BJ (cell line): ENCODE results near the gene BTBD7. TPM values are rescaled to one million over a fixed set of nuclear protein-coding genes. Genes with fewer than 3 reads are reported as not detected.

ENCODE experiments used
- CTCF ChIA-PET: fragments of 350-600 bp; formaldehyde crosslinking; extraction: SDS; loops from one replicate; lab custom pipeline; 2021; ENCODE audit warnings: antibody characterized with exemption, inconsistent platforms; lab: Yijun Ruan, JAX
- POLR2A ChIA-PET: fragments of 300-600 bp; sonication (Branson Sonifier 250); formaldehyde crosslinking; extraction: SDS; loops from one replicate; lab custom pipeline; 2021; ENCODE audit warnings: antibody characterized with exemption; lab: Charles Lee
- DNase-seq: peaks from one replicate; pipeline ENCODE4 v3.0.0-alpha.2; 2011; ENCODE audit warnings: low read depth
- H3K27me3 ChIP-seq: 2 replicates; pipeline ENCODE4 v1.6.0; 2011; ENCODE audit warnings: low read length; ENCODE audit not compliant: control insufficient read depth, insufficient read depth
- H3K36me3 ChIP-seq: 2 replicates; pipeline ENCODE4 v1.5.1; 2011; ENCODE audit warnings: low read length; ENCODE audit not compliant: control insufficient read depth, insufficient read depth
- H3K4me3 ChIP-seq: 2 replicates; pipeline ENCODE4 v1.5.1; 2011; ENCODE audit warnings: low read depth, mild to moderate bottlenecking, control low read depth, low read length
- polyA plus RNA-seq: library from polyadenylated mRNA; depleted of rRNA; stranded (reverse); fragments of >200 nt; gene quantifications from 2 replicates; pipeline ENCODE4 v1.2.3, GENCODE V29; 2011
- TF ChIP-seq, protein P1 (sequence below): IDR thresholded peaks from 2 replicates; pipeline ENCODE4 v1.5.1; 2011; ENCODE audit warnings: low read depth, mild to moderate bottlenecking, control low read depth, inconsistent platforms, low read length, moderate library complexity; ENCODE audit not compliant: insufficient read depth

The BTBD7 gene
- polyA plus RNA-seq, 1 experiment: 17.7 TPM

- CTCF ChIA-PET: interaction anchor here (1.0 kb wide), 1 partner anchor 12 kb away, joined by 3 read pairs; no protein-coding TSS in a partner anchor
- TF ChIP-seq, protein P1, sequence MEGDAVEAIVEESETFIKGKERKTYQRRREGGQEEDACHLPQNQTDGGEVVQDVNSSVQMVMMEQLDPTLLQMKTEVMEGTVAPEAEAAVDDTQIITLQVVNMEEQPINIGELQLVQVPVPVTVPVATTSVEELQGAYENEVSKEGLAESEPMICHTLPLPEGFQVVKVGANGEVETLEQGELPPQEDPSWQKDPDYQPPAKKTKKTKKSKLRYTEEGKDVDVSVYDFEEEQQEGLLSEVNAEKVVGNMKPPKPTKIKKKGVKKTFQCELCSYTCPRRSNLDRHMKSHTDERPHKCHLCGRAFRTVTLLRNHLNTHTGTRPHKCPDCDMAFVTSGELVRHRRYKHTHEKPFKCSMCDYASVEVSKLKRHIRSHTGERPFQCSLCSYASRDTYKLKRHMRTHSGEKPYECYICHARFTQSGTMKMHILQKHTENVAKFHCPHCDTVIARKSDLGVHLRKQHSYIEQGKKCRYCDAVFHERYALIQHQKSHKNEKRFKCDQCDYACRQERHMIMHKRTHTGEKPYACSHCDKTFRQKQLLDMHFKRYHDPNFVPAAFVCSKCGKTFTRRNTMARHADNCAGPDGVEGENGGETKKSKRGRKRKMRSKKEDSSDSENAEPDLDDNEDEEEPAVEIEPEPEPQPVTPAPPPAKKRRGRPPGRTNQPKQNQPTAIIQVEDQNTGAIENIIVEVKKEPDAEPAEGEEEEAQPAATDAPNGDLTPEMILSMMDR: no peak
- Histone ChIP-seq H3K4me3 (no peak overlapping the region), H3K27me3 (no peaks in the 10 kb centered on the region), H3K36me3 (no peaks in the 10 kb centered on the region; the same call in 1 of the 2 replicates)
- POLR2A ChIA-PET: no interaction called here
- DNase-seq: no peak
Measured at GRCh38 chr14:93267149-93267711, 65.6 kb downstream of the BTBD7 start.

- Histone ChIP-seq H3K36me3 (no peaks in the 10 kb centered on the region; the same call in 1 of the 2 replicates), H3K27me3 (no peaks in the 10 kb centered on the region), H3K4me3 (no peak overlapping the region)
- ChIA-PET CTCF (no interaction called here), POLR2A (no interaction called here)
- no peak for DNase-seq
- TF ChIP-seq, protein P1: no peak
Measured at GRCh38 chr14:93266127-93266526, 66.7 kb downstream of the BTBD7 start.

DNA sequence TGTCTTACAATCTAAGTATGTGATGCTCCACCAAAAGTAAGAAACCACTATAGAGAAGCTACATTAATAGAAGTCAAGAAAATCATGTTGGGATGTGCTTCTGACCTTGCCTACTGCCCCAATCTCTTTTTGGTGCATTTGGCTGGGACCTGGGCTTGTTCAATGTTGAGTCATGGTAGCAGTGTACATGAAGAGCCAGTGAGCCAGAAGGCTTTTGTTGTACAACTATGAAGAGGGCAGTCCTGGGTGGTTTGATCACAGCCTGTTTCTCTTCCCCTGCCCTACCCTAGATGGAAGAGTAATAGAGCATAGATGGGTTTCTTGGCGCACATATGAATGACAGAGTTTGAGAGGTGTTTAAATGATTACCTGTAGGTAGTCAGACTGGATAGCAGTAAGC lies 69.4 kb downstream of the BTBD7 start:
- H3K36me3 ChIP-seq: no peaks in the 10 kb centered on the region; the same call in 1 of the 2 replicates
- CTCF ChIA-PET: no interaction called here
- TF ChIP-seq, protein P1: no peak
- no peak overlapping the region for H3K4me3 ChIP-seq
- DNase-seq: no peak
- no peaks in the 10 kb centered on the region for H3K27me3 ChIP-seq
- POLR2A ChIA-PET: no interaction called here

- Histone ChIP-seq H3K36me3 (no peaks in the 10 kb centered on the region; the same call in 1 of the 2 replicates), H3K27me3 (no peaks in the 10 kb centered on the region), H3K4me3 (no peak overlapping the region)
- POLR2A ChIA-PET: no interaction called here
- CTCF ChIA-PET: no interaction called here
- DNase-seq: no peak
- TF ChIP-seq, protein P1: no peak
Measured at GRCh38 chr14:93262446-93262845, 70.4 kb downstream of the BTBD7 start.

DNA sequence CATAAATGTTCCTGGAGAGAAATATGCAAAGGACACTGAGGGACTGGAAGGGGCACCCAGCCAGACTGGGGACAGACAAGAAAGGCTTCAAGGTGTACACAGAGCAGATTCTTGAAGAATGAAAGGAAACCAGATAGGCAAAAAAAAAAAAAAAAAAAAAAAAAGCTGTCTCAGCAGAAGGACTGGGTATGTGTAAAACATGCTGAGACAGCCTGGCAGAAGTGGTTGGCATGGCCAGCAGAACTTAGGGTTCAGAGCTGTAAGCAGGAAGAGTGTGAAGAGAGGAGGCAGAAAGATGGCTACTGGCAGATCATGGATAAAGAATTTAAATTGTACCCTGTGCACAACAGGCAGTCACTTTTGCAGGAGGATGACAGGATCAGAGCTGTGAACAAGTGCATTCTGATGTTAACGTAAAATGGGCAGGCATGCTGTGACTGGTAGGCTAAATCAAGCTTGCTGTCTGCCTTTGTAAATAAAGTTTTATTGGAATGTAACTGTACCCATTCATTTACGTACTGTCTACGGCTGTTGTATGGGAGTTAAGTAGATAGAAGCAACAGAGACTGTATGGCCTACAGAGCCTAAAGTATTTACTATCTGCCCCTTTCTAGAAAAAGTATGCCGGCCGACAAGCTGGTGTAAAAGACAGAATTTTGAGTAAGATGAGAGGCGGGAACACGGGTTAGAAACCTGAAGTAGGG lies 83.6 kb downstream of the BTBD7 start:
- CTCF ChIA-PET: interaction anchor here (1.3 kb wide), 1 partner anchor 9 kb away, joined by 3 read pairs; no protein-coding TSS in a partner anchor
- POLR2A ChIA-PET: interaction anchor here (0.6 kb wide), 1 partner anchor 14 kb away, joined by 22 read pairs; no protein-coding TSS in a partner anchor
- peaks cover 7% of the 10 kb centered on the region for H3K36me3 ChIP-seq

More for the DNA sequence above, 83.6 kb downstream of the BTBD7 start:
- TF ChIP-seq, protein P1: no peak
- DNase-seq: no peak
- no peaks in the 10 kb centered on the region for H3K27me3 ChIP-seq
- no peak overlapping the region for H3K4me3 ChIP-seq
